ENCODE measurements around the gene GPR4.

Gene GPR4

GRCh38 chr19:45569619-45570421 lies 32.2 kb downstream of the GPR4 start:
- H3K4me3 ChIP-seq (ENCODE audit: low read length) = no peak overlapping the region
- peak; percentile 89 for TF ChIP-seq CTCF (conservative IDR thresholded peaks at IDR 0.05; ENCODE audit: low read depth, low read length)
- DNase-seq (ENCODE audit: low read depth) = no peak

- no peak overlapping the region for H3K4me3 ChIP-seq (ENCODE audit: low read length)
- no peak for TF ChIP-seq CTCF (conservative IDR thresholded peaks at IDR 0.05; ENCODE audit: low read depth, low read length)
- DNase-seq (ENCODE audit: low read depth) = no peak
These were observed 33.3 kb downstream of the GPR4 start for GRCh38 chr19:45568732-45569131.

- H3K4me3 ChIP-seq (ENCODE audit: low read length) = no peak overlapping the region
- no peak for TF ChIP-seq CTCF (conservative IDR thresholded peaks at IDR 0.05; ENCODE audit: low read depth, low read length)
- DNase-seq (ENCODE audit: low read depth) = no peak
These were observed 34.4 kb downstream of the GPR4 start for GRCh38 chr19:45567609-45568008.

- no peak for TF ChIP-seq CTCF (conservative IDR thresholded peaks at IDR 0.05; ENCODE audit: low read depth, low read length)
- H3K4me3 ChIP-seq (ENCODE audit: low read length) = no peak overlapping the region
These were observed 37.8 kb downstream of the GPR4 start for GRCh38 chr19:45564131-45564780.

GRCh38 chr19:45560686-45561085 lies 41.3 kb downstream of the GPR4 start:
- no peak overlapping the region for H3K4me3 ChIP-seq (ENCODE audit: low read length)
- DNase-seq (ENCODE audit: low read depth) = no peak
- TF ChIP-seq CTCF (conservative IDR thresholded peaks at IDR 0.05; ENCODE audit: low read depth, low read length) = no peak

More at GRCh38 chr19:45564131-45564780, 37.8 kb downstream of the GPR4 start:
- no peak for DNase-seq (ENCODE audit: low read depth)

GRCh38 chr19:45560038-45560437 lies 42.0 kb downstream of the GPR4 start:
- no peak overlapping the region for H3K4me3 ChIP-seq (ENCODE audit: low read length)
- no peak for DNase-seq (ENCODE audit: low read depth)
- no peak for TF ChIP-seq CTCF (conservative IDR thresholded peaks at IDR 0.05; ENCODE audit: low read depth, low read length)

All from retinal pigment epithelial cell (primary cell).